GM18508 (cell line): ENCODE results near the gene CLCF1.
"Not testable (repeated sequence)": the region's sequence is repeated elsewhere in the genome, so short reads cannot be mapped to it uniquely, and the experiment has no call there.

ENCODE experiments used
- ATAC-seq: cut with Tn5 transposase; IDR thresholded peaks from one replicate; pipeline ENCODE4 v1.9.1; 2021; ENCODE audit warnings: moderate number of reproducible peaks; ENCODE audit not compliant: insufficient read depth, unreplicated experiment

CLCF1 gene

GRCh38 chr11:67409261-67409666, 35.9 kb upstream of the CLCF1 start:
- no peak for ATAC-seq

GRCh38 chr11:67408437-67409200, 35.2 kb upstream of the CLCF1 start:
- ATAC-seq = no peak

GRCh38 chr11:67407688-67408163, 34.3 kb upstream of the CLCF1 start:
- ATAC-seq = no peak

- ATAC-seq = no peak
These were observed 33.7 kb upstream of the CLCF1 start for GRCh38 chr11:67406969-67407687.

- ATAC-seq = no peak
These were observed 33.1 kb upstream of the CLCF1 start for GRCh38 chr11:67406420-67406968.

- ATAC-seq = no peak
These were observed 32.4 kb upstream of the CLCF1 start for GRCh38 chr11:67405688-67406339.

GRCh38 chr11:67405196-67405567, 31.8 kb upstream of the CLCF1 start:
- no peak for ATAC-seq

GRCh38 chr11:67404515-67405195, 31.3 kb upstream of the CLCF1 start:
- no peak for ATAC-seq

GRCh38 chr11:67403085-67403484, 29.7 kb upstream of the CLCF1 start:
- not testable (repeated sequence) for ATAC-seq

GRCh38 chr11:67402192-67402839, 28.9 kb upstream of the CLCF1 start:
- not testable (repeated sequence) for ATAC-seq

GRCh38 chr11:67401495-67402191, 28.2 kb upstream of the CLCF1 start, which contains the start of gene PPP1CA:
PPP1CA (minus strand) TSS chr11:67401858; CDS start chr11:67401782, 76 bp downstream.
- ATAC-seq = no peak

GRCh38 chr11:67400942-67401494, 27.6 kb upstream of the CLCF1 start:
- no peak for ATAC-seq

GRCh38 chr11:67400251-67400941, 27.0 kb upstream of the CLCF1 start:
- no peak for ATAC-seq

- no peak for ATAC-seq
These were observed 25.5 kb upstream of the CLCF1 start for GRCh38 chr11:67398661-67399563.

- no peak for ATAC-seq
These were observed 24.7 kb upstream of the CLCF1 start for GRCh38 chr11:67397986-67398660.

- ATAC-seq = no peak
These were observed 24.1 kb upstream of the CLCF1 start for GRCh38 chr11:67397536-67397935.
